GM19099 (cell line): ENCODE data around the gene TAF1B.

Experiments
- POLR2A ChIP-seq: IDR thresholded peaks from 3 replicates; pipeline ENCODE4 v1.6.1; 2011; ENCODE audit warnings: low read depth; ENCODE audit not compliant: insufficient read length; ENCODE audit errors: extremely low read depth

TAF1B gene

DNA sequence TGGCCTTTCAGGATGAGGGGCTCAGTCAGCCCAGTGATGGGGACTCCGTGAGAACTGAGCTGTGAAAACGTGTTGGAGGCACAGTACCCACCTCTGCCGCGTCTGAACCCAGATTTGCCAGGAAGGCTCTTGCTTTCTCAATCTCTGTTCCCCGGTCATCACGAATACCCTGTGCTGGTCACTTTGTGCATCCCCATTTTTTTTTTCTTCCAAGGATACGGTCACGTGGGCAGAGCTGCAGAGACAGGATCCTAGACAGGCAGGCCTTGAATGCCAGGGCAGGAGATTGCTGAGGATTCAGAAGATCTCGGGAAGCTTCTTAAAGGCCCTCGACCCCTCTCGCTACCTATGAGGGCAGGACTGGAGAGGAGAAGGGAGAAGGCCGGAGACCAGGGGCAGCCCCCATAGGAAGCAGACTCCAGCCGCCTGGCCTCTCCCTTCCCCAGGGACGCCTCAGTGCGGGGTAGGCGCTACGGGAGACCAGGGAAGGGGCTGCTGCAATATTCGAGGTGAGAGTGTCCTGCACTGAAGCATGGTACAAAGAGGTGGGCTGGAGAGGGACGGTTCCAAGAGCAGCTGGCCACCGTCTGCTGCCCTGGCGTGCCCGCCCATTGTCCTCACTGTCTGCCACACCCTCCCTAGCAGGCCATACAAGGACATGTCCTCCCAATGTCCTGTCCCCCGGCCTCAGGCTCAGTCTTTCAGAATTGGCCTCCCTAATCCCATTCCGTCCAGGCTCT lies 29.0 kb upstream of the TAF1B start:
- no peak for TF ChIP-seq POLR2A

DNA sequence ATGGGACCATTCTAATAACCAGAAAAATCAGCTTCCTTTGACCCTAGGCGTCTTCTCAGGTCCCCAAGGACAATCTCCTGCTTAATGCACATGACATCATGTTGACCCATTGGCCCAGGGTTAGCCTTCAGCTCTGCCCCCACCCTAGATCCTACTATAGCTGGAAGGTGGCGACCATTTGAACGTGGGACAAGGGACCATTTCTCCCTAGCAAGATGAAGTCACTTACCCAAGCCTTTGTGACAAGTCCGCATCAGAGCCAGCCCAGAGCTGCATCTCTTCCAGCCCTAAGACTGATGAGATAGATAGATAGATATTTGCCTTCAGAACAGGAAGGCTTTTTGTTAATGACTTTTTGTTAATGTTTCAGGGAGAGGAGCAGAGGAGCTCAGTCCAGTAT lies 28.2 kb upstream of the TAF1B start:
- no peak for TF ChIP-seq POLR2A

DNA sequence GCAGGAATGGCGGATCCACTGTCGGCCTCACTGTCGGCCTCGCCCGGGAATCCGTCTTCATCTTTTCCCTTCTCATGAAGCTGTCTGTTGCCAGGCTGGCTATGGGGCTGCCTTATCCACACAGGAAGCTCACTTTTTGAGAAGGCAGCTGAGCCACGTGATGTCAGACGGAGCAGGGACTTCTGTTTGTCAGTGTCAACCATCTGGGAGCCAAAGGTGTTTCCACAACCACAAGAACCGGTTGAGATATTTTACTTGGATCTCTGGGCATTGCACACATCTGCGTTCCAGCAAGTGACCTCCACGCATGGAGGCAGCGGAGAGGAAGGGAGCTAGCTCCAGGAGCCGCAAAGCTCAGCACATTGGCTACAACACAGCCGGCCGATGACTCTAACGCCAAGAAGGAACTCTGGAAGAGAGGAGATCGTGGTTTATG lies 27.4 kb upstream of the TAF1B start:
- no peak for TF ChIP-seq POLR2A

DNA sequence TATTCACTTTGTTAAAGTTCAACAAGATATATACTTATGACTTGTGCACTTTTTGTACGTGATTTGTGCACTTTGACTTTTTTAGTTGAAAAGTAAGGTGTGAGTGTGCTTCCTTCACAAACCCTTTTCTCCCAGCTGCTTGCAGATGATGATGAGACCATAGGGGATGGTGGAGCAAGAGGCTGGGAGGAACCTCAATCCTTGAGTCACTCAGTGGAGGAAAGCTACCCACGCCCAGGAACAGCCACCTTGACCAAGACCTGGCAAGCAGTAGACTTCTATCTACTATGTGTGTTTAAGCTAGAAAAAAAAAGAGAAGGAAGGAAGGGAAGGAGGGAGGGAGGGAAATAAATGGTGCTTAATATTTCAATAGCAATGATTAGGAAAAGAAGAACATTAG lies 25.2 kb upstream of the TAF1B start:
- no peak for TF ChIP-seq POLR2A

DNA sequence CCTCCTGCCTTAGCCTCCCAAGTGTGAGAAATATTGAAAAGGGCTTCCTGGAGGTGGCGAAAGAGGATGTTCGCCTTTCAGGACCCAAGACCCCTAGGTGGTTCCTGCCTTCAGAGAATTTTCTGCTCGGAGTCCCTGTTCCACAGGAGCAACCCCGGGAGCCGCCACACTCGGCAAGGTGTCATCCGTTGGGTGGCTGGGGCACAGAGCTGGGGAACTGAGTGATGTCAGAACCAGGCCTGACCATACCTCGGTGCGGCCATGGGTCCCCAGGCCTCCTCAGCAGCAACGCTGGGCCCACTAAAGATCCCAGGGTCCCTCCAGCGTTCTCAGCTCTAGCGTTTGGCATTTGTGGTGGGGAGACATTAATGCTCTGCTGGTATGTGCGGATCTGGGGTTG lies 23.7 kb upstream of the TAF1B start:
- TF ChIP-seq POLR2A = no peak

DNA sequence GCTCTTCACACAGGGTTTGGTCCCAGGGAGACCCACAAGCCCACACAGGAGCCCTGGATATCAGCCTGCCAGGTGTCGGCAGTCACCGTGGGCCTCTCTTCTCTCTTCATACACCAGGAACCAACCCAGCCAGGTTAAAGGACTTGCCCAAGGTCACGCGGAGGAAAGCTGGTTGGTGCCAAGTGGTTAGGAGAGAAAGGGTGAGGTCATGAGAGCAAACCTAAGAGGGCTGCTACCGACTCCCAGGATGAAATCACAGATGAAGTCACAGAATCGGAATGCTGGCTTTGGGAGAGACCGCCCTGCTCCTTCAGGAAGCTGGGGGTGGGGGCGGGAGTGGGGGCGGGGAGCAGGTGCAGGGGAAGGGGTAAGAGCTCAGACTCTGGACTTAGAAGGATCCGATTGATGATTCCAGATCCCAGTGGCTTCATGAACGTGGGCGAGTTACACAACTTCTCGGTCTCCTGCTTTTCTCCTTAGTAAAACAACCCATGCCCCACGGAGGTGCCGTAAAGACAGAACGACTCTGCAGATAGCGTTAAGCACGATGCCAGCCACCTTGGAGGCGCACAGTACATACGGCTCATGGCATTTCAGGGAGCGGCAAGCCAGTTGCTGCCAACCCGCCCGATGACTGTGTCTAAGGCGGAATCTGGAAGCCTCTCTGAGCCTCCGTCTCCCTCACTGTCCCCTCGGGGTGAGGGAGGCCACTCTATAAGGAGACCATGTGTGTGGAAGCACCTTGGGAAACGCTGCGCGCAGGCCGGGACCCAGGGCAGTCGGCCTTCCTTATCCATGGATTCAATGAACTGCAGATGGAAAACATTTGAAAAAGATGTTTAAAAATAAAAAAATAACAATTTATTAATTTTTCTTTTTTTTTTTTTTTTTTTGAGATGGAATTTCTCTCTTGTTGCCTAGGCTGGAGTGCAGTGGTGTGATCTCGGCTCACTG lies 23.0 kb upstream of the TAF1B start:
- no peak for TF ChIP-seq POLR2A

DNA sequence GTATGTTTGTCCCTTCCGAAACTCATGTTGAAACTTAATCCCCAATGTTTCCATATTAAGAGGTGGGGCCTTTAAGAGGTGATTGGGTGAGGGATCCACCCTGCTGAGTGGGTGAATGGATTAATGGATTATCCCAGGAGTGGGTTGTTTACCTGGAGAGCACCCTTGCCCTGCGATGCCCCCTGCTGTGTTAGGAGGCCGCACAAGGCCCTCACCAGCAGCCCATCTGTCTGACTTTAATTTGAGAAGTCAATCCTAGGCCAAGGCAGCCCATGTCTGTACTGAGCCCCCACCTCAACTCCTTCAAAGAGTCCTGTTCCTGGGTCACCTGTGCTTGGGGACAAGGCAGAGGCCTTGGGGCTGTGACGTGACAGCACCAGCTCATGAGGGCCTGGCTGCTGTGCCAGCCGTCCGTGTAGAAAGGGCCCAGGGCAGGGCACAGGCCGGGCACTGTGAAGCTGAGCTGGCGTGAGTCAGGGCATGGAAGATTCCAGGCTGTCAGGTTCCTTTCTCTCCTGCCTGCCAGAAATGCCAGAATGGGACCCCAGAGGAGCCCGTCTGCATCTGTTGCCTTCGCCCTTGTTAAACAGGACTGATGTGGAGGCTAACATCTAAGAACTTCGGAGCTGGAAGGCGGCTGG lies 21.3 kb upstream of the TAF1B start:
- TF ChIP-seq POLR2A = no peak

DNA sequence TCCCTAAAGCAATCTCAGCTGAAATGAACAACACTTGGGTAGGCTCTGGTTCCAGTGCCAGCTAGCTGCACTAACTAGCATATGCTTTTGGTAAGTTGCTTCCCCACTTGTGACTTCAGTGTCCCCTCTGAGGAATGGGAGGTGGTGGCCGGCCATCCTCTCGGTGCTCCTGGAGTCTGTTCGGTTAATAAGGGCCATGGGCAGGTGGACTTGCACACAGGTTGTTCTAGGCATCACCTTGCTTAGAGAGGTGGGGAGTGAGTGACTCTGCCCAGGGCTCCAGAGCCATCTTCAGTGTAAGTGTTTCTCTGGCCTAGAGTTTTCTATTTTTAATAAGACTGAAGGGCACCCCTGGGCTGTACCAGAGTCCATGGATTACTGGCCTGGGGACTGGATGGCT lies 18.8 kb upstream of the TAF1B start:
- TF ChIP-seq POLR2A = no peak

DNA sequence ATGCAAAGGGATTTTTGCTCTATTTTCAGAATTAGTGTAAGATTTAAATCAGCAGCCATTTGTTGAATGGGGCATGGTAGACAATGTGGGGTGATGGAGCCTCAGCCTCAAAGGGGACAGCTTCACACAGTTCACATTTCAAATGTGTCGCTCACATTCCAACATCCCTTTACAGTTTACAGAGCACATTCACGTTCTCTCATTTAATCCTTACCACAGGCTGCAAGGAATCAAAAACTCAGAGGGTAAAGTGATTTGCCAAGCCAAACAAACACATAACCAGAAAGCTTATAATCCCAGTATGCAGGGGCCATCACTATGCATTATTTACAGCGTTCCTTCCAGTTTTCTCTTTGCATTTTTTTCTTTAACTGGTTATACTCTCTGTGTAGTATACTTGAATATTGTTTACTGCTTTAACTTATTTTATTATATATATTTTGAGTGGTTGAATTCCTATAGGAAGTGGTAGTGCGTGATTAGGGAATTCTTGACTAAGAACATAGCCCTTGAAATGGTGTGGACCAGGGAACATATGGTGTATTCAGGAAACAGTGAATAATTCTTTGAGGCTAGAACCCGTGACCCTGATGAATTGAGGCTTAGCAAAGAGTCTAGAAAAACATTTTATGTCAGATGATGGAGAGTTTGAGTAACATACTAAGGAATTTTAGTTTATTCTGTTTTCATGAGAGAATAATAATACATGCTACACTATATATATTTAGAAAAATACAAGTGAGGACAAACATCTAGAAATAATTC lies 18.1 kb upstream of the TAF1B start:
- TF ChIP-seq POLR2A = no peak

DNA sequence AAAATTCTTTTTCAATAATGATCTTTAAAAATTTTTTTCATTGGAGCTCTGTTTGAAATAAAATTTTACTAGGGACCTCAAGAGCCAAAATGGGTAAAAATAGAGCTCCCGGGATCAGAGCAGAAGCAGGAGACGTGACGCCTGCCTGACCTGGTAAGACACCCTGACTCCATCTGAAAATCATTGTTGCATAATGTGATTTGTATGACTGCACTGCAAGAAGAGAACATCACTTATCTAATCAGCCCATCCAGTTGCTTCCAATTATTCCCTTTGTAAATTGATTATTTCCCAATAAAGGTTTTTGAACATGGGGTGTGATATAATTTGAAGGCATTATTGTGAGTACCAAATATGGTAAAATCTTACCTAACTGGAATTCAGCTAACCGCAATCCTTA lies 17.1 kb upstream of the TAF1B start:
- no peak for TF ChIP-seq POLR2A

DNA sequence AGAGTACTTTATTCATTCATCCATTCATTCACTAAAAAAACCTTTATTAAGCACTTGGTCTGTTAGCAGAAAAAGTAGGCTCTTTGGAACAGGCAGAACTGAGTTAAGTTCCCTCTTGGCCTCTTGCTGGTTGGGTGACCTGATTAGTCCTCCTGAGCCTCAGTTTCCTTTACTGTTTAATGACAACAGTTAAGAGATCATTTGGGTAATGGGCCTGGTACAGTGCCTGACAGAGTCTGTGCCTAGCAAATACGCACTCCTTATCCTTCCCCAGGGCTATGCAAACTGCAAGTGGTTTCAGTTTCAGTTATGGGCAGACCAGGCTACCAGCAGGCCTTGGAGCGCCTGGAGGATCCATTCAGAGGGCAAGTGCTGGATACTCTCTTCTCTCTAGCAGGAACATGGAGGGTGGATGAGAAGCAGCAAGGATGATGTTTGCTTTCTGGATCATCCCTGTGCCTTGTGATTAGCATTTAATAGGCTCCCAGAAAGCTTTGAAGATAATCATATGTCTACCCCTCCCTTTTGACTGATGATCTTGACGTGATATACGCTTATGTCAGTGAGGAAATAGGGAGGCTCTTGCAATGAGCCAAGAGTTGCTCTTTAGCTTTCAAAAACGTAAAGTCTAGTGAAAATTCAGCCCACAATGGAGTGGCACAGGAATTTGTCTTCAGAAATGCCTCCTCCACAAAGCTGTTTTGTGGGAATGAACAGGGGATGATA lies 12.4 kb upstream of the TAF1B start:
- no peak for TF ChIP-seq POLR2A

DNA sequence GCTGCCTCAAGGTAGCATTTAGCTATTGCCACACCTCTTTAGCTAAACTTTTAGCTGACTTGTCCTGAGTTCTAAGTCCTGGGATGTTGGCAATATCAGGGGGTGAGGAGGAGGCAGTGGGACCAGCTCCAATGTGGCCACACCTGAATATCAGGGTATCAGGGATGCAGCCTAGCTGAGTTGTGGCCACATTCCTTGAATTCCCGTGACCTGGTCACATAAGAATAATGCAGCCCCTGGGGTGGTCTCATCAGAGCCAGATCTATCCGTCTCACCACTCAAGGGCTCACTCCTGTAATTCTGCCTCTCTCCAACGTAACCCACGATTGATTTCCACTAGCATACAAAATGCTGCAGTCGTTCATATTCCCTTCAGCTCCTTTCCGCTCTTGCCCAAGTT lies 11.6 kb upstream of the TAF1B start:
- TF ChIP-seq POLR2A = no peak

DNA sequence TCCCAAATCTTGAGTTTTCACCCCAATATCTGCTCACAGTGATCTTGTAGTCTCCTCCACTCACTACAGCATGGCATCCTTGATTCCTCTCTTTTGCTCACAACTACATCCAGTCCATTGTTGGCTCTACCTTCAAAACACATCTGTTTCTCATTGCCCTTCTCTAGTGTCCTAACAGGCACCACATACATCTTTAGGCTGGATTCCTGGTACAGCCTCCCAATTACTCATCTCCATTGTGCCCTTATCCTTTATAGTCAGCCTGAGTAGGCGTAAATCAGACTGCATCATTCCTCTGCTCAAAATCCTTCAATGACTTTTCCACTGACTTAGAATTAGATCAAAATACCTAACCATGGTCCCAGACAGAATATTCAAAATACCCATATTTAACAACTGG lies 10.7 kb upstream of the TAF1B start:
- TF ChIP-seq POLR2A = no peak

DNA sequence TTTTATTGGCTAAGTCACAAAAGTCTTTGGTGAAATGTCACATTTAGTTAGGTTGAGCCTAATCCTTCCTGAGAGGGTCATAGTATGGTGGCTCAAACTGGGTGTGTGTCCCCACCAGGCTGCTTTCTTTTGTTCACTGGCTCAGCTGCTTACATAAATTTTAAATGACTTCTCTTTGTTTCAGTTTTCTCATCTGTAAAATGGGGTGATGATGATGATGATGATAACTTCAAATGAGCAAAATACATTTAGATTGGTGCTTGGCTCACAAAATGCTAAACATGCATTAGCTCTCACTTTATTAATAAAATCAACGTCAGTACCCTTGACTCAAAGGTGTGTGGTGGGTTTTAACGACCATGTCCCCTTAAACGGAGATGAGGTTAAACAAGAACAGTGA lies 7.2 kb upstream of the TAF1B start:
- TF ChIP-seq POLR2A = no peak
